ENCODE results near the gene C18orf32. TPM values are rescaled to one million over a fixed set of nuclear protein-coding genes. Genes with fewer than 3 reads are reported as not detected.
"Not testable (repeated sequence)": the region's sequence is repeated elsewhere in the genome, so short reads cannot be mapped to it uniquely, and the experiment has no call there.

Gene C18orf32
- total RNA-seq, 1 donor from 2014 or later, result 32.9 TPM

- Mint-ChIP-seq H3K9me3 (no peaks in the 10 kb centered on the region), H3K27ac (no peak overlapping the region), H3K27me3 (peaks cover 8% of the 10 kb centered on the region), H3K4me1 (no peaks in the 10 kb centered on the region), H3K4me3 (no peak overlapping the region), H3K36me3 (ENCODE audit: low read depth) (no peaks in the 10 kb centered on the region)
- no peak for TF ChIP-seq CTCF (IDR thresholded peaks at IDR 0.05)
- POLR2A ChIA-PET, result no interaction called here
- CTCF ChIA-PET, result interaction anchor here (1.1 kb wide), 1 partner anchor 346 kb away, joined by 3 read pairs; no protein-coding TSS in a partner anchor
- DNase-seq, result no peak
- ATAC-seq (ENCODE audit: low read depth), result no peak
- intact Hi-C loops (cut with micrococcal nuclease), result loop anchor here (5.0 kb wide), 1 partner anchor 1037 kb away; no protein-coding TSS in a partner anchor
Observed at GRCh38 chr18:49514577-49514976, 27.5 kb upstream of the C18orf32 start.

GRCh38 chr18:49512876-49513275 lies 25.8 kb upstream of the C18orf32 start:
- H3K4me3 Mint-ChIP-seq; H3K27ac Mint-ChIP-seq; H3K36me3 Mint-ChIP-seq (ENCODE audit: low read depth); H3K27me3 Mint-ChIP-seq; POLR2A ChIA-PET; CTCF ChIA-PET; H3K4me1 Mint-ChIP-seq; H3K9me3 Mint-ChIP-seq; ATAC-seq (ENCODE audit: low read depth); DNase-seq: not testable (repeated sequence)
- intact Hi-C loops (cut with micrococcal nuclease), result loop anchor here (5.0 kb wide), 1 partner anchor 1036 kb away; no protein-coding TSS in a partner anchor

GRCh38 chr18:49510393-49511115 lies 23.5 kb upstream of the C18orf32 start:
- Mint-ChIP-seq H3K4me1 (no peaks in the 10 kb centered on the region), H3K27ac (no peak overlapping the region), H3K9me3 (no peaks in the 10 kb centered on the region), H3K27me3 (peaks cover 18% of the 10 kb centered on the region), H3K4me3 (no peak overlapping the region), H3K36me3 (ENCODE audit: low read depth) (no peaks in the 10 kb centered on the region)
- peak; percentile 67 for ATAC-seq (ENCODE audit: low read depth)
- TF ChIP-seq CTCF (IDR thresholded peaks at IDR 0.05), result no peak
- intact Hi-C loops (cut with micrococcal nuclease), result loop anchor here (1.0 to 5.0 kb wide), 7 partner anchors 348 to 1033 kb away; partner anchors contain the start of gene MYO5B
- CTCF ChIA-PET, result interaction anchor here (0.6 to 2.7 kb wide), 12 partner anchors 8 to 918 kb away, joined by 3 to 51 read pairs (median 5); partner anchors contain the start of genes C18orf32 and MYO5B
- POLR2A ChIA-PET, result interaction anchor here (0.6 kb wide), 1 partner anchor 923 kb away, joined by 3 read pairs; no protein-coding TSS in a partner anchor
- peak; percentile 32 for DNase-seq

GRCh38 chr18:49506438-49506837 lies 19.4 kb upstream of the C18orf32 start:
- H3K36me3 Mint-ChIP-seq (ENCODE audit: low read depth); intact Hi-C loops (cut with micrococcal nuclease); ATAC-seq (ENCODE audit: low read depth); H3K9me3 Mint-ChIP-seq; H3K4me3 Mint-ChIP-seq; DNase-seq; H3K27ac Mint-ChIP-seq; H3K4me1 Mint-ChIP-seq; POLR2A ChIA-PET: not testable (repeated sequence)
- H3K27me3 Mint-ChIP-seq, result peaks cover 21% of the 10 kb centered on the region
- CTCF ChIA-PET, result interaction anchor here (0.9 kb wide), 1 partner anchor 10 kb away, joined by 3 read pairs; no protein-coding TSS in a partner anchor

GRCh38 chr18:49503931-49504330 lies 16.9 kb upstream of the C18orf32 start:
- ATAC-seq (ENCODE audit: low read depth) (no peak), DNase-seq (no peak)
- POLR2A ChIA-PET, result interaction anchor here (0.6 kb wide), 1 partner anchor 75 kb away, joined by 3 read pairs; no protein-coding TSS in a partner anchor
- intact Hi-C loops (cut with micrococcal nuclease), result no loop called here
- TF ChIP-seq CTCF (IDR thresholded peaks at IDR 0.05), result no peak
- no peaks in the 10 kb centered on the region for H3K36me3 Mint-ChIP-seq (ENCODE audit: low read depth)
- CTCF ChIA-PET, result no interaction called here
- H3K27ac Mint-ChIP-seq, result no peak overlapping the region
- H3K9me3 Mint-ChIP-seq, result no peaks in the 10 kb centered on the region
- no peak overlapping the region for H3K4me3 Mint-ChIP-seq
- peaks cover 32% of the 10 kb centered on the region for H3K27me3 Mint-ChIP-seq
- H3K4me1 Mint-ChIP-seq, result no peaks in the 10 kb centered on the region

GRCh38 chr18:49500201-49500921 lies 13.3 kb upstream of the C18orf32 start:
- CTCF ChIA-PET, result interaction anchor here (1.4 kb wide), 1 partner anchor 10 kb away, joined by 4 read pairs; no protein-coding TSS in a partner anchor
- H3K27ac Mint-ChIP-seq, result no peak overlapping the region
- ATAC-seq (ENCODE audit: low read depth), result no peak
- H3K36me3 Mint-ChIP-seq (ENCODE audit: low read depth), result no peaks in the 10 kb centered on the region
- H3K9me3 Mint-ChIP-seq, result no peaks in the 10 kb centered on the region
- H3K4me3 Mint-ChIP-seq, result no peak overlapping the region
- peaks cover 19% of the 10 kb centered on the region for H3K27me3 Mint-ChIP-seq
- no peak for DNase-seq
- intact Hi-C loops (cut with micrococcal nuclease), result no loop called here
- POLR2A ChIA-PET, result no interaction called here
- no peaks in the 10 kb centered on the region for H3K4me1 Mint-ChIP-seq
- TF ChIP-seq CTCF (IDR thresholded peaks at IDR 0.05), result no peak

All from activated B cell treated with CpG ODN at 0.5 μM for 24 hours (primary cell).